HK-2 (cell line): Measurements from ENCODE around the gene RNF11.

Experiments used
- DNase-seq: peaks from one replicate; pipeline ENCODE4 v3.0.0-alpha.2; 2018; ENCODE audit not compliant: unreplicated experiment

Gene RNF11

GRCh38 chr1:51297401-51298321 is 61.6 kb downstream of the RNF11 start:
- no peak for DNase-seq

- DNase-seq, result no peak
Measured at GRCh38 chr1:51298322-51298705, 62.2 kb downstream of the RNF11 start.

GRCh38 chr1:51299185-51299885 is 63.3 kb downstream of the RNF11 start:
- no peak for DNase-seq

GRCh38 chr1:51299981-51300670 is 64.1 kb downstream of the RNF11 start:
- DNase-seq, result no peak

GRCh38 chr1:51301152-51301843 is 65.2 kb downstream of the RNF11 start:
- DNase-seq, result no peak

- no peak for DNase-seq
Measured at GRCh38 chr1:51301844-51302162, 65.7 kb downstream of the RNF11 start.

- DNase-seq, result no peak
Measured at GRCh38 chr1:51302270-51302669, 66.2 kb downstream of the RNF11 start.

GRCh38 chr1:51302746-51303145 is 66.7 kb downstream of the RNF11 start:
- no peak for DNase-seq

GRCh38 chr1:51303315-51303714 is 67.2 kb downstream of the RNF11 start:
- no peak for DNase-seq

GRCh38 chr1:51303751-51304251 is 67.7 kb downstream of the RNF11 start:
- DNase-seq, result no peak

- DNase-seq, result no peak
Measured at GRCh38 chr1:51304360-51304759, 68.3 kb downstream of the RNF11 start.

GRCh38 chr1:51305371-51305823 is 69.3 kb downstream of the RNF11 start:
- DNase-seq, result peak; percentile 49

GRCh38 chr1:51306950-51307349 is 70.9 kb downstream of the RNF11 start:
- DNase-seq, result no peak

GRCh38 chr1:51308636-51309035 is 72.6 kb downstream of the RNF11 start:
- DNase-seq, result no peak

GRCh38 chr1:51309291-51309690 is 73.2 kb downstream of the RNF11 start:
- no peak for DNase-seq

GRCh38 chr1:51310871-51311613 is 75.0 kb downstream of the RNF11 start:
- DNase-seq, result no peak

GRCh38 chr1:51311826-51312225 is 75.8 kb downstream of the RNF11 start:
- DNase-seq, result no peak

GRCh38 chr1:51312718-51313117 is 76.6 kb downstream of the RNF11 start:
- DNase-seq, result no peak

- peak; percentile 36 for DNase-seq
Measured at GRCh38 chr1:51313268-51313852, 77.3 kb downstream of the RNF11 start.

GRCh38 chr1:51313961-51314777 is 78.1 kb downstream of the RNF11 start:
- DNase-seq, result peak; percentile 61
